Measurements from ENCODE around the gene PIGS. TPM values are rescaled to one million over a fixed set of nuclear protein-coding genes. Genes with fewer than 3 reads are reported as not detected.

PIGS gene
- total and polyA plus RNA-seq, 2 donors (not counting 3 experiments of a cell fraction or from before 2014, with no cell fraction given): 71.3 to 110 TPM

GRCh38 chr17:28555022-28555421, 16.3 kb downstream of the PIGS start:
- Histone ChIP-seq H3K27ac (ENCODE audit: insufficient read depth, low read depth, low read length) (no peak overlapping the region), H3K9ac (replicated peaks; ENCODE audit: extremely low read depth, insufficient read depth, low read length) (no peak overlapping the region), H4K20me1 (replicated peaks; ENCODE audit: control insufficient read depth, extremely low read depth, insufficient read depth, low read length) (no peaks in the 10 kb centered on the region), H3K27me3 (ENCODE audit: control insufficient read depth in 2 of 2, insufficient read depth in 2 of 2, low read length in 2 of 2) (no peaks in the 10 kb centered on the region), H3K9me3 (replicated peaks; ENCODE audit: control insufficient read depth, insufficient read depth, low read length) (no peaks in the 10 kb centered on the region), H3K4me2 (ENCODE audit: insufficient read depth, low read length) (no peak overlapping the region), H3K36me3 (ENCODE audit: control insufficient read depth in 2 of 2, extremely low read depth in 1 of 2, insufficient read depth in 2 of 2, low read length in 2 of 2) (peaks cover 8 to 16% of the 10 kb centered on the region in 2 experiments), H2AFZ (ENCODE audit: low read depth, low read length) (no peak overlapping the region), H3K4me3 (replicated peaks in 1 of 3; ENCODE audit: insufficient read depth in 1 of 3, low read depth in 1 of 3, low read length in 3 of 3) (no peak overlapping the region), H3K79me2 (ENCODE audit: control insufficient read depth, insufficient read depth, low read length) (no peaks in the 10 kb centered on the region), H3K4me1 (ENCODE audit: control insufficient read depth, extremely low read depth, insufficient read depth, low read length) (peaks cover 6% of the 10 kb centered on the region), H3K9me1 (replicated peaks; ENCODE audit: control insufficient read depth, extremely low read depth, insufficient read depth, low read length) (no peaks in the 10 kb centered on the region)
- DNase-seq (ENCODE audit: low read depth, low spot score): no peak
- ChIA-PET CTCF (interaction anchor here (1.3 to 1.5 kb wide), 2 partner anchors 15 to 16 kb away, joined by 3 to 4 read pairs; partner anchors contain the start of gene PIGS), POLR2A (no interaction called here)
- dilution Hi-C loops (cut with MboI; ENCODE audit: extremely low pct_ligation_motif_present, low sequenced_read_pairs) (no loop called here), intact Hi-C loops (cut with micrococcal nuclease) (no loop called here)
- no peak for TF ChIP-seq JUN (IDR thresholded peaks at IDR 0.05; ENCODE audit: borderline replicate concordance, insufficient read depth, insufficient read length, low read depth)
- no peak for FAIRE-seq
- no TSS peak for BruUV-seq (replicated peaks)

GRCh38 chr17:28554565-28554964, 16.8 kb downstream of the PIGS start:
- no peak for TF ChIP-seq POLR2A (IDR thresholded peaks at IDR 0.05; ENCODE audit: low read depth, low read length)
- TF ChIP-seq CTCF (IDR thresholded peaks at IDR 0.05; ENCODE audit: extremely low read depth in 1 of 2, insufficient read depth in 1 of 2, low read depth in 1 of 2, low read length in 2 of 2): peak; percentile 5 to 66
- no peak for TF ChIP-seq FOS (IDR thresholded peaks at IDR 0.05; ENCODE audit: borderline replicate concordance, insufficient read depth, low read length)
- intact Hi-C loops (cut with micrococcal nuclease) (no loop called here), dilution Hi-C loops (cut with MboI; ENCODE audit: extremely low pct_ligation_motif_present, low sequenced_read_pairs) (no loop called here)
- no peak overlapping the region for H3K9ac ChIP-seq (replicated peaks; ENCODE audit: extremely low read depth, insufficient read depth, low read length)
- H4K20me1 ChIP-seq (replicated peaks; ENCODE audit: control insufficient read depth, extremely low read depth, insufficient read depth, low read length): no peaks in the 10 kb centered on the region
- H3K36me3 ChIP-seq (ENCODE audit: control insufficient read depth in 2 of 2, extremely low read depth in 1 of 2, insufficient read depth in 2 of 2, low read length in 2 of 2): peaks cover 4 to 16% of the 10 kb centered on the region in 2 experiments
- H3K4me3 ChIP-seq (replicated peaks in 1 of 3; ENCODE audit: insufficient read depth in 1 of 3, low read depth in 1 of 3, low read length in 3 of 3): no peak overlapping the region
- no peaks in the 10 kb centered on the region for H3K27me3 ChIP-seq (ENCODE audit: control insufficient read depth in 2 of 2, insufficient read depth in 2 of 2, low read length in 2 of 2)
- peaks cover 6% of the 10 kb centered on the region for H3K4me1 ChIP-seq (ENCODE audit: control insufficient read depth, extremely low read depth, insufficient read depth, low read length)
- ChIA-PET POLR2A (no interaction called here), CTCF (interaction anchor here (1.3 to 1.5 kb wide), 2 partner anchors 14 to 16 kb away, joined by 3 to 4 read pairs; partner anchors contain the start of gene PIGS)
- H3K79me2 ChIP-seq (ENCODE audit: control insufficient read depth, insufficient read depth, low read length): no peaks in the 10 kb centered on the region
- no peak overlapping the region for H3K4me2 ChIP-seq (ENCODE audit: insufficient read depth, low read length)
- no peaks in the 10 kb centered on the region for H3K9me3 ChIP-seq (replicated peaks; ENCODE audit: control insufficient read depth, insufficient read depth, low read length)
- no peak for FAIRE-seq
- H3K27ac ChIP-seq (ENCODE audit: insufficient read depth, low read depth, low read length): no peak overlapping the region
- DNase-seq (ENCODE audit: low read depth, low spot score): peak; percentile 34
- no peaks in the 10 kb centered on the region for H3K9me1 ChIP-seq (replicated peaks; ENCODE audit: control insufficient read depth, extremely low read depth, insufficient read depth, low read length)
- no peak overlapping the region for H2AFZ ChIP-seq (ENCODE audit: low read depth, low read length)
- BruUV-seq (replicated peaks): no TSS peak

All from endothelial cell of umbilical vein (primary cell).